ENCODE results near the gene RPN2.

DNA sequence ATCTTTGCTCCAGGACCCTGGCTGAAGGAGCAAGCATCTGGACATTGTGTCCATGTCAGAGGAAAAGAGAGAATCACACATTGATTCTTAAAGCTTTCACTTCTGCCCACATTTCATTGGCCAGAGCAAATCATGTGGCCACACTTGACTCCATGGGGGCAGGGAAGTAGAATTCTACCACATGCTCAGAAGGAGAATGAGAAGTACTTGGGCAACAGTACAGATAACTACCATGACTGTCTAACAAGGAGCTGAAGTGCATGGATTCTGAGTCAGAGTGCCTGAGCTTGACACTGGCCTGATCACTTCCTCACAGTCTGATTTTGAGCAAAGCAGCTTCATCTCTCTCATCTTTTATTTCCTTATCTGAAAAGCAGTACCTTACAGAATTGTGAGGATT, 43.9 kb downstream of the RPN2 start:
- TF ChIP-seq, protein P1, sequence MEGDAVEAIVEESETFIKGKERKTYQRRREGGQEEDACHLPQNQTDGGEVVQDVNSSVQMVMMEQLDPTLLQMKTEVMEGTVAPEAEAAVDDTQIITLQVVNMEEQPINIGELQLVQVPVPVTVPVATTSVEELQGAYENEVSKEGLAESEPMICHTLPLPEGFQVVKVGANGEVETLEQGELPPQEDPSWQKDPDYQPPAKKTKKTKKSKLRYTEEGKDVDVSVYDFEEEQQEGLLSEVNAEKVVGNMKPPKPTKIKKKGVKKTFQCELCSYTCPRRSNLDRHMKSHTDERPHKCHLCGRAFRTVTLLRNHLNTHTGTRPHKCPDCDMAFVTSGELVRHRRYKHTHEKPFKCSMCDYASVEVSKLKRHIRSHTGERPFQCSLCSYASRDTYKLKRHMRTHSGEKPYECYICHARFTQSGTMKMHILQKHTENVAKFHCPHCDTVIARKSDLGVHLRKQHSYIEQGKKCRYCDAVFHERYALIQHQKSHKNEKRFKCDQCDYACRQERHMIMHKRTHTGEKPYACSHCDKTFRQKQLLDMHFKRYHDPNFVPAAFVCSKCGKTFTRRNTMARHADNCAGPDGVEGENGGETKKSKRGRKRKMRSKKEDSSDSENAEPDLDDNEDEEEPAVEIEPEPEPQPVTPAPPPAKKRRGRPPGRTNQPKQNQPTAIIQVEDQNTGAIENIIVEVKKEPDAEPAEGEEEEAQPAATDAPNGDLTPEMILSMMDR (IDR thresholded peaks at IDR 0.05 in 2 of 3, conservative IDR thresholded peaks at IDR 0.05 in 1 of 3; ENCODE audit: insufficient read depth in 2 of 3, low read depth in 1 of 3, low read length in 3 of 3) = no peak
- TF ChIP-seq HIVEP1 (CRISPR knock-in tag; IDR thresholded peaks at IDR 0.05) (no peak), GTF2F1 (IDR thresholded peaks at IDR 0.05; ENCODE audit: low read depth, low read length) (no peak), TFAM (CRISPR knock-in tag; conservative IDR thresholded peaks at IDR 0.05) (no peak), SIN3B (IDR thresholded peaks at IDR 0.05; ENCODE audit: low read depth) (no peak), GATAD2B (IDR thresholded peaks at IDR 0.05; ENCODE audit: borderline replicate concordance) (no peak), SRF (CRISPR knock-in tag; IDR thresholded peaks at IDR 0.05) (no peak), POLR2A (conservative IDR thresholded peaks at IDR 0.05) (no peak), RBM39 (optimal IDR thresholded peaks at IDR 0.05; ENCODE audit: low read depth, low read length) (no peak), EGR1 (conservative IDR thresholded peaks at IDR 0.05) (no peak), YBX1 (IDR thresholded peaks at IDR 0.05) (no peak)
- TF ChIP-seq, protein P2, sequence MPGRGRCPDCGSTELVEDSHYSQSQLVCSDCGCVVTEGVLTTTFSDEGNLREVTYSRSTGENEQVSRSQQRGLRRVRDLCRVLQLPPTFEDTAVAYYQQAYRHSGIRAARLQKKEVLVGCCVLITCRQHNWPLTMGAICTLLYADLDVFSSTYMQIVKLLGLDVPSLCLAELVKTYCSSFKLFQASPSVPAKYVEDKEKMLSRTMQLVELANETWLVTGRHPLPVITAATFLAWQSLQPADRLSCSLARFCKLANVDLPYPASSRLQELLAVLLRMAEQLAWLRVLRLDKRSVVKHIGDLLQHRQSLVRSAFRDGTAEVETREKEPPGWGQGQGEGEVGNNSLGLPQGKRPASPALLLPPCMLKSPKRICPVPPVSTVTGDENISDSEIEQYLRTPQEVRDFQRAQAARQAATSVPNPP (IDR thresholded peaks at IDR 0.05; ENCODE audit: borderline replicate concordance, insufficient read depth, insufficient read length) = no peak
